GM21529 (cell line): ENCODE data around the gene PIGQ.

Source experiments
- ATAC-seq: cut with Tn5 transposase; IDR thresholded peaks from one replicate; pipeline ENCODE4 v1.9.1; 2021; ENCODE audit not compliant: unreplicated experiment

Gene PIGQ

DNA sequence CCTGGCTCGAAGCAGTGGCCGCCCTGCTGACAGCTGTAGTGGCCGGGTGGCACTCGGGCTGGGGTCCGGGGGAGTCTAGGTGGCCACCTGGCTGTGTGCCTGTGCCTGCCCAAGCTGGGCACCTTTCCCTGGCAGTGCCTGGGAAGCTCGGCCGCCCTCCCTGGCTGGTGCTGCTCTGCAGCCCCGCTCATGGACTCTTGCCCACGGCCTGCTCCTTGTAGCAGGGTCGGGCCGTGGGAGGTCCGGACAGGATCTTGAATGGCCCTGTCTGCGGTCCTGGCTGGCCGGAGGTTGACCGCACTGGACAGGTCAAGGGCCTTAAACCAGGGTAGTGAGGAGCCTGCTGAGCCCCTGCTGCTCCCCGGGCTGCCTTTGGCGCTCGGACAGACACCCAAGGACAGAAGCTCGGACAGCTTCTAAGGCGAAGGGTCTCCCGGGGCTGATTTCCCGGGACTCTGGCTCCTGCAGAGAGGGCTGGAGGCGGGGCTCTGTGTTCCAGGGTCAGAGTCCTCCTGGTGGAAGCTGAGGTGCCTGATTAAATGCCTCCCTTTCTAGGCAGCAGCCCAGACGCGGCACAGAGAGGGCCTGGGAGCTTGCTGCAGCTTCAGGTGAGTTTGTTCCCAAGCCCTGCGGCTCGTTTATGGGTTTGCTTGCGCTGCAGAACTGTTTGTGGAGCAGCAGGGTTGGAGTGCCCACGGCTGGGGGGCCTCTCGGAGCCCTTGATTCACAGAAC is 36.2 kb upstream of the PIGQ start:
- no peak for ATAC-seq

- ATAC-seq: no peak
Observed at GRCh38 chr16:534135-534534, 35.6 kb upstream of the PIGQ start.

GRCh38 chr16:534856-535445 is 34.8 kb upstream of the PIGQ start:
- no peak for ATAC-seq

GRCh38 chr16:535446-536405 is 34.0 kb upstream of the PIGQ start:
- no peak for ATAC-seq

DNA sequence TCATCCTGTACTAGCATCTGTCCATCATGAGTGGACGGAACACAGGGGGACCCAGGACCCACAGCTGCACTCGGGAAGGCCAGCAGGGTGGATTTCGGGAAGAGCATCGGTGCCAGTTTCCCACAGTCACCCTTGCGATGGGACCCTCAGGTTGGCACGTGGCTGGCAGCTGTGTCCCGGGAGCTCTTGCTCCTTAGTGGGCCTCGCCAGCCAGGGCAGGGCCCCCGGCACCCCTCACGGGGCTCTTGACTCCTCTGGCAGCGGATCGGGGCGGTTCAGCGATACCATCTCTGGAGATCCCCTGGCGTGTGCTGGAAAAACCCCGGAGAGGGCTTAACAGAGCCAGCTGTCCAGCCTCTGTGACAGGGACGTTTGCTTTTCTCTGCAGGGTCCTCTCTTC is 33.0 kb upstream of the PIGQ start:
- ATAC-seq: no peak

DNA sequence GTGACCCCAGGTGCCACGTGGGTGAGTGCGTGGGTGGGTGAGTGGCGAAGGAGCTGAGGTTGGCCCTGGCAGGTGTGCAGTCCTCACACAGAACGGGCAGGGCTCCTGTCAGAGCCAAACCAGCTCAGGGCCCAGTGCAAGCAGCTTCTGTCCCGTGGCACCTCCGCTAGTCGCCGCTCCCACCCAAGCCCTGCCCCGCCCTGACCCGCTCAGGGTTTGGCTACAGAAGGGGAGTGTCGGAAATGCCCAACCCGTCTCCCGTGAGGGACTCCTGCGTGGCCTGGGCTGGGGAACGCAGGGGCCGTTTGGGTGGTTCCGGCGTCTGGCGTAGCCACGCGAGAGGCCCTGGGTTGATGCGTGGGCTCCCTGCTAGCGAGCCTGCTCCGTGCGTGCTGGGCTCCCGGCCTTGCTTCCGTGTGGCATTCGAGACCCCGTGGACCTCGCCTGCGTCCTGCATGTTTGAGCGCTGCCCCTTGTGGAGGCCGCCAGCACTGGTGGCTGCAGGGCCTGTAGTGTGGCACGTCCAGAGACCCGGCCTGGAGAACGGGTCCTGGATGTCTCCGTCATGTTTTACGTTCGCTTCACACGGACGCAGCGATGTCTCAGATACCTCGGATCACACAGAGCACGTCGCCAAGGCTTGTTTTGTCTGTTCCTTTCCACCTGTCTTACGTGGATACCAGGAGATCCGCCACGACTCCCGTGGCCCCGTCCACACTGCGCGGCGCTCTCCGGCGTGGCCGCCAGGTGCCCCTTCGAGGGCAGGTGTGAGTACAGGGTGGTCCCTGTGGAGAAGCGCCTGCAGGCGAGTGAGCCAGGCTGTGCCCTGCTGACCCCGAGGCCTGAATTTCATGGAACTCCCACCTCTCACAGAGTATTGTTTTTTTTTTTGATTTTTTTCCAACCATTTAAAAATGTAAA is 32.1 kb upstream of the PIGQ start:
- no peak for ATAC-seq

- ATAC-seq: no peak
Observed at GRCh38 chr16:539901-540530, 29.8 kb upstream of the PIGQ start.

GRCh38 chr16:540645-541340 is 29.0 kb upstream of the PIGQ start:
- no peak for ATAC-seq

GRCh38 chr16:543301-544164 is 26.2 kb upstream of the PIGQ start:
- no peak for ATAC-seq

DNA sequence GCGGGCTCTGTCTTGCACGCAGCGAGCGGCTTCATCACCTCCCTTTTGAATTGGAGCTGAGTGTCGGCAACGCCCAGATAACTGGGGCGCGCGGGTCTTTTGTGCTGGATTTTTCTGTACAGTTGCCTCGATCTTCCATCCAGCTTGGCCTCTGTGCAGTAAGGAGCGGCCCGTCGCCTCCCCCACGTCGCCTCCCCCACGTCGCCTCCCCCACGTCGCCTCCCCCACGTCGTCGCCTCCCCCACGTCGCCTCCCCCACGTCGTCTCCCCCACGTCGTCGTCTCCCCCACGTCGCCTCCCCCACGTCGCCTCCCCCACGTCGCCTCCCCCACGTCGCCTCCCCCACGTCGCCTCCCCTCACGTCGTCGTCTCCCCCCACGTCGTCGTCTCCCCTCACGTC is 25.3 kb upstream of the PIGQ start:
- no peak for ATAC-seq

DNA sequence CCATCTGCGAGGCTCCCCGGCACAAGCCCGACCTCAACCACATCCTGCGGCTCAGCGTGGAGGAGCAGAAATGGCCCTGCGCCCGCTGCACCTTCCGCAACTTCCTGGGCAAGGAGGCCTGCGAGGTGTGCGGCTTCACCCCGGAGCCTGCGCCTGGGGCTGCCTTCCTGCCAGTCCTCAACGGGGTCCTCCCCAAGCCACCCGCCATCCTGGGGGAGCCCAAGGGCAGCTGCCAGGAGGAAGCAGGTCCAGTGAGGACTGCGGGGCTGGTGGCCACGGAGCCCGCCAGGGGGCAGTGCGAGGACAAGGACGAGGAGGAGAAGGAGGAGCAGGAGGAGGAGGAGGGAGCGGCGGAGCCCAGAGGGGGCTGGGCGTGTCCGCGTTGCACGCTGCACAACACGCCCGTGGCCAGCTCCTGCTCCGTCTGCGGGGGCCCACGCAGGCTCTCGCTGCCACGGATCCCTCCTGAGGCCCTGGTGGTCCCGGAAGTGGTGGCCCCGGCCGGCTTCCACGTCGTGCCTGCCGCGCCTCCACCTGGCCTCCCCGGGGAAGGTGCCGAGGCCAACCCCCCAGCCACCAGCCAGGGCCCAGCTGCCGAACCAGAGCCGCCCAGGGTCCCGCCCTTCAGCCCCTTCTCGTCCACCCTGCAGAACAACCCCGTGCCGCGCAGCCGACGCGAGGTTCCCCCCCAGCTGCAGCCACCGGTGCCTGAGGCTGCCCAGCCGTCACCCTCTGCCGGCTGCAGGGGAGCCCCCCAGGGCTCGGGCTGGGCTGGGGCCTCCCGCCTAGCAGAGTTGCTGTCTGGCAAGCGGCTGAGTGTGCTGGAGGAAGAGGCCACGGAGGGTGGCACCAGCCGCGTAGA is 22.6 kb upstream of the PIGQ start:
- no peak for ATAC-seq

DNA sequence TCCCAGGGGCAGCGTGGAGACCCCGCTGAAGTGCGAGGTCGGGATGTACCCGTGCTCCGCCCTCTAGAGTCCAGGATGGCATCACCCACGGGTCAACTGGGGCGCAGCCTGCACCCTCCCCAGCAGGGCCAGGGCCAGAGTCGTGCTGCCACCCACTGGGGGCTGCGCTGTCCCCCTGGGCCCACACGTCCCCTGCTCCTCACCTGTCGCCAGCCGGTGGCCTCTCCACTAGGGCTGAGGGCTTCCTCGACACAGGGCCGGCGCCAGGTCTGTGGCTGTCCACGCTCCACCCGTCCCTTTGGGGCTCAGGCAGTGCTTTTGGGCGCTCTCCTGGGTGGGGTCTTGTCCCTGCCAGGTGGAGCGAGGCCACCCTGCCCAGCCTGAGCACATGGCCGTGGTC is 21.2 kb upstream of the PIGQ start:
- ATAC-seq: no peak

DNA sequence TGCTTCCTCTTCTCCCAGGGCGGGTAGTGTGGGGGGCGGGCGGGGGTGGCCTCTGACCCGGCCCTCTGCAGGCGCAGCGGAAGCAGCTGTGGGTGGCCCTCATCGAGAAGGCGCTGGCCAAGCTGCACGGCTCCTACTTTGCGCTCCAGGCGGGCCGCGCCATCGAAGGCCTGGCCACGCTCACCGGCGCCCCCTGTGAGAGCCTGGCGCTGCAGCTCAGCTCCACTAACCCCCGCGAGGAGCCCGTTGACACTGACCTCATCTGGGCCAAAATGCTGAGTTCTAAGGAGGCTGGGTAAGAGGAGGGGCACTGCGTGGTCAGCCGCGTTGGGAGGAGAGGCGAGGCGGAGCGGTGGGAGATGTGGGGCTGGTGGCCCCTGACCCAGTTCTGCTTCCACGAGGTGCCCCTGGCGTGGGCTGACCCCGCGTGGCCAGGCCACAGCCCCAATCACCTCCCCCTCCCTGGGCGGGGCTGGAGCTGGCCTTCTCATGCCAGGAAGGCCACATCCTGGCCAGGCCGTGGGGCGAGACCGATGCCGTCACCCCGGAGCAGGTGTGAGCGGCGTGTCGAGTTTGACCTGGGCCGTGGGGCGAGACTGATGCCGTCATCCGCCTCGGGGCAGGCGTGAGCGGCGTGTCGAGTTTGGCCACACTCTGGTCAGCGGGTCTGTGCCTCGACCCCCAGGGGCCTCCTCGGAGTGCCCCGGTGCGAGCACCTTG is 20.1 kb upstream of the PIGQ start:
- ATAC-seq: no peak

DNA sequence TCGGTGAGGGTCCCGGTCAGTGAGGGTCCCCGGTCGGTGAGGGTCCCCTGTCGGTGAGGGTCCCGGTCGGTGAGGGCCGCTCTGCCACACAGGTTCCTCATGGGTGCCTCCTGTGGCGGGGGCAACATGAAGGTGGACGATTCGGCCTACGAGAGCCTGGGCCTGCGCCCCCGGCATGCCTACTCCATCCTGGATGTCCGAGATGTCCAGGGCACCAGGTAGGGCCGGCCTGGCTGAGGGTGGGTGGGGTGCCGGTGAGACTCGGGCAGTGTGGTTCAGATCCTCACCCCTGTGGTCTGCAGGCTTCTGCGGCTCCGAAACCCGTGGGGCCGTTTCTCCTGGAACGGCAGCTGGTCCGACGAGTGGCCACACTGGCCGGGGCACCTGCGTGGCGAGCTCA is 18.6 kb upstream of the PIGQ start:
- no peak for ATAC-seq

GRCh38 chr16:552171-552570 is 17.6 kb upstream of the PIGQ start:
- no peak for ATAC-seq

GRCh38 chr16:553601-554296 is 16.0 kb upstream of the PIGQ start:
- ATAC-seq: no peak

- no peak for ATAC-seq
Observed at GRCh38 chr16:554297-554621, 15.5 kb upstream of the PIGQ start.
